Measurements from ENCODE around the gene TSHZ1. TPM values are rescaled to one million over a fixed set of nuclear protein-coding genes. Genes with fewer than 3 reads are reported as not detected.
A peak's percentile ranks its signal among the peaks of the same experiment; 100 is the strongest.

Gene TSHZ1
- total and polyA plus RNA-seq, 2 of the 8 experiments (the other 6 are each of a cell fraction or from before 2014, with no cell fraction given), result 0.03 to 0.32 TPM

DNA sequence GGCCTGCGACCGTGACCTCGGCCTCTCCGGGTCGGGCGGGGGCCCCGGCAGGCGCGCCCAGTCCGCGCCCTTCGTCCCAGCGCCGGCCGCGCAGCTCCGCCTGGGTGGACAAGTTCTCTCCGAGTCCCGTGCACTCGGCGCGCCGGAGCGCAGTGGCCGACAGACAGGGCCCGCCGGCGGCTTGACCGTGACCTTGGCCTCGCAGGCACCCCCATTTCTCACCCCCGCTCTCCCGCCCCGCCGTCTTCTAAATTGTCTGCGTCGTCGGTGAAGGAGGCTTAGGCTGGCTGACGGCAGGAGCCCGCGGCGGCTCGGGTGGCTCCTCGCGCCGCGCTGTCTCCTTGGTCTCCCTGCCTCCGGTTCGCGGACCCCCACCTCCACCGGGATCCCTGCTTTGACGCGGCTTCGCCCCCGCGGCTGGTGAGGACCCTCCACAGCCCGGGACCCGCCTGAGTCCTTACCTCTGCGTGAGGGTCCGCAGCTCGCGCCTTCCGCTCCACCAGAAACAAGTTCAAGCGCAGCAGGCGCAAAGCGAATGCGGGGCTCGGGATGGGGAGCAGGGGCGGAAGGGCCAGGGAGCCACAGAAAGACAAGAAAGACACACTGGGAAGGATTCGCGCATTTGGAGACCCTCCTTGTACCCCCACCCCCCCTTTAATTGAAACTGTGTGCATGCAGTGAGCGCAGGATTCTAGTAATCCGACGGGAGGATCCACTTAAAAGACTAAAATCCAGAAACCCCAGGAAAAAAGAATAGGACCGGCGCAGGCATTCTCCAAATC is 5.7 kb upstream of the TSHZ1 start:
- Histone ChIP-seq H3K79me1 (ENCODE audit: low read depth, low read length) (no peaks in the 10 kb centered on the region), H3K4me3 (ENCODE audit: extremely low read depth in 1 of 4, insufficient read depth in 2 of 4, low read depth in 3 of 4, low read length in 4 of 4) (peak overlapping the region; percentile 32 to 70 (median 48)), H2BK12ac (ENCODE audit: low read depth, low read length) (peak overlapping the region; percentile 50; the same call in 1 of the 2 replicates), H2BK15ac (ENCODE audit: low read length) (no peak overlapping the region), H3K36me3 (ENCODE audit: control insufficient read depth in 2 of 4, insufficient read depth in 4 of 4, low read length in 3 of 4) (no peaks in the 10 kb centered on the region; a peak in 1 of 8 replicates), H3K23ac (ENCODE audit: insufficient read length) (no peak overlapping the region), H3K27me3 (replicated peaks in 1 of 4; ENCODE audit: control insufficient read depth in 3 of 4, extremely low read depth in 1 of 4, insufficient read depth in 3 of 4, low read length in 3 of 4) (peaks cover 45 to 75% (median 60%) of the 10 kb centered on the region in 4 experiments), H4K8ac (ENCODE audit: extremely low read depth, insufficient read depth, low read length) (no peak overlapping the region; the same call in 1 of the 2 replicates), H3K9me3 (ENCODE audit: insufficient read depth in 2 of 2, low read depth in 1 of 2, low read length in 1 of 2) (no peaks in the 10 kb centered on the region), H2BK5ac (ENCODE audit: low read depth, low read length) (no peak overlapping the region), H4K20me1 (replicated peaks in 1 of 2; ENCODE audit: control insufficient read depth in 1 of 2, insufficient read depth in 2 of 2, low read length in 2 of 2) (peaks cover 12 to 20% of the 10 kb centered on the region in 2 experiments), H3K23me2 (ENCODE audit: low read depth, low read length) (peaks cover 19% of the 10 kb centered on the region), H3K9ac (replicated peaks in 1 of 4; ENCODE audit: extremely low read depth in 1 of 4, low read depth in 3 of 4, low read length in 3 of 4) (no peak overlapping the region), H3K79me2 (ENCODE audit: control insufficient read depth in 1 of 2, insufficient read depth in 2 of 2, low read length in 2 of 2) (no peaks in the 10 kb centered on the region), H3K56ac (replicated peaks; ENCODE audit: insufficient read length, low read depth, low read length) (no peak overlapping the region), H3K4me1 (replicated peaks in 1 of 4; ENCODE audit: control insufficient read depth in 3 of 4, insufficient read depth in 4 of 4, low read length in 3 of 4) (peaks cover 4 to 31% (median 21%) of the 10 kb centered on the region in 4 experiments), H4K91ac (replicated peaks; ENCODE audit: insufficient read length, low read length) (no peak overlapping the region), H2AK5ac (ENCODE audit: low read depth, low read length) (no peak overlapping the region), H2BK20ac (ENCODE audit: low read length) (no peak overlapping the region), H3K4me2 (ENCODE audit: insufficient read depth in 1 of 2, low read depth in 2 of 2, low read length in 2 of 2) (peak overlapping the region; percentile 89 to 94), H3K14ac (ENCODE audit: insufficient read length) (no peak overlapping the region), H2BK120ac (replicated peaks; ENCODE audit: low read depth, low read length) (no peak overlapping the region), H3K18ac (ENCODE audit: extremely low read depth, low read length) (peak overlapping the region; percentile 6; the same call in 1 of the 2 replicates), H3K4ac (replicated peaks; ENCODE audit: insufficient read length, low read depth, low read length) (peak overlapping the region; percentile 64), H3K27ac (ENCODE audit: low read depth, low read length) (no peak overlapping the region), H2AFZ (ENCODE audit: low read length) (no peak overlapping the region), H4K5ac (ENCODE audit: insufficient read length, low read depth, low read length) (no peak overlapping the region)
- POLR2A ChIA-PET (ENCODE audit: partially characterized antibody), result no interaction called here
- WGBS, 2 experiments (ENCODE audit: extremely low coverage in 1 of 2, insufficient coverage in 1 of 2, insufficient read length in 1 of 2, insufficient replicate concordance in 2 of 2, low coverage in 1 of 2, low lambda C conversion rate in 2 of 2, missing lambda C conversion rate in 1 of 2), result 1% methylated on average over 38 of the region's 75 CpGs; no CpG with 5 or more reads in 1 of the 2 experiments
- no peak for FAIRE-seq
- DNase-seq (ENCODE audit: low read depth in 1 of 2, low spot score in 2 of 2), result peak in 1 of 2 experiments; percentile 70
- CTCF ChIA-PET (ENCODE audit: partially characterized antibody), result interaction anchor here (1.4 kb wide), 1 partner anchor 308 kb away, joined by 5 read pairs; no protein-coding TSS in a partner anchor
- TF ChIP-seq KDM5A (IDR thresholded peaks at IDR 0.05; ENCODE audit: low read length), result no peak
- peak; percentile 13 for TF ChIP-seq ASH2L (IDR thresholded peaks at IDR 0.05; ENCODE audit: low read length)
- TF ChIP-seq JUND (IDR thresholded peaks at IDR 0.05; ENCODE audit: low read length), result no peak
- no peak for TF ChIP-seq TAF7 (optimal IDR thresholded peaks at IDR 0.05; ENCODE audit: borderline replicate concordance, low read depth, low read length)
- TF ChIP-seq, protein P1, sequence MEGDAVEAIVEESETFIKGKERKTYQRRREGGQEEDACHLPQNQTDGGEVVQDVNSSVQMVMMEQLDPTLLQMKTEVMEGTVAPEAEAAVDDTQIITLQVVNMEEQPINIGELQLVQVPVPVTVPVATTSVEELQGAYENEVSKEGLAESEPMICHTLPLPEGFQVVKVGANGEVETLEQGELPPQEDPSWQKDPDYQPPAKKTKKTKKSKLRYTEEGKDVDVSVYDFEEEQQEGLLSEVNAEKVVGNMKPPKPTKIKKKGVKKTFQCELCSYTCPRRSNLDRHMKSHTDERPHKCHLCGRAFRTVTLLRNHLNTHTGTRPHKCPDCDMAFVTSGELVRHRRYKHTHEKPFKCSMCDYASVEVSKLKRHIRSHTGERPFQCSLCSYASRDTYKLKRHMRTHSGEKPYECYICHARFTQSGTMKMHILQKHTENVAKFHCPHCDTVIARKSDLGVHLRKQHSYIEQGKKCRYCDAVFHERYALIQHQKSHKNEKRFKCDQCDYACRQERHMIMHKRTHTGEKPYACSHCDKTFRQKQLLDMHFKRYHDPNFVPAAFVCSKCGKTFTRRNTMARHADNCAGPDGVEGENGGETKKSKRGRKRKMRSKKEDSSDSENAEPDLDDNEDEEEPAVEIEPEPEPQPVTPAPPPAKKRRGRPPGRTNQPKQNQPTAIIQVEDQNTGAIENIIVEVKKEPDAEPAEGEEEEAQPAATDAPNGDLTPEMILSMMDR (IDR thresholded peaks at IDR 0.05; ENCODE audit: control extremely low read depth in 1 of 3, insufficient read depth in 1 of 3, low read depth in 1 of 3, low read length in 3 of 3), result no peak
